Stimulated activated naive B cell treated with anti-CD40 and anti-IgM and Interleukin-4, amounts not matched to agents 10 μg/mL and 1 μg/mL and 100 μg/mL, for 72 hours (primary cell): ENCODE measurements around the gene PRR20G.
A peak's percentile ranks its signal among the peaks of the same experiment; 100 is the strongest.
"Not testable (repeated sequence)": the region's sequence is repeated elsewhere in the genome, so short reads cannot be mapped to it uniquely, and the experiment has no call there.

Experiments used
- ATAC-seq, 2 donors: fragments of 150-1000 bp; cut with Tn5 transposase; replicated peaks; 2 replicates each; pipeline ENCODE4 v1.10.0; 2021; ENCODE audit warnings: moderate library complexity in 1 of 2
- DNase-seq: peaks from one replicate; pipeline ENCODE4 v3.0.0; 2021
- H3K27ac Mint-ChIP-seq: one replicate; pipeline ENCODE4 v1.8.0; 2022; ENCODE audit warnings: mild to moderate bottlenecking, mixed read lengths
- H3K27me3 Mint-ChIP-seq, 2 donors: one replicate each; pipeline ENCODE4 v1.8.0; 2022; ENCODE audit warnings: mixed read lengths in 2 of 2
- H3K36me3 Mint-ChIP-seq, 2 donors: one replicate each; pipeline ENCODE4 v1.8.0; 2022; ENCODE audit warnings: mixed read lengths in 2 of 2, mild to moderate bottlenecking in 1 of 2
- H3K4me1 Mint-ChIP-seq, 2 donors: one replicate each; pipeline ENCODE4 v1.8.0; 2022; ENCODE audit warnings: mixed read lengths in 2 of 2, mild to moderate bottlenecking in 1 of 2
- H3K4me3 Mint-ChIP-seq, 2 donors: one replicate each; pipeline ENCODE4 v1.8.0; 2022; ENCODE audit warnings: mild to moderate bottlenecking in 2 of 2, mixed read lengths in 2 of 2, moderate library complexity in 1 of 2
- H3K9me3 Mint-ChIP-seq, 2 donors: one replicate each; pipeline ENCODE4 v1.8.0; 2022; ENCODE audit warnings: mixed read lengths in 2 of 2, mild to moderate bottlenecking in 1 of 2

Gene PRR20G

DNA sequence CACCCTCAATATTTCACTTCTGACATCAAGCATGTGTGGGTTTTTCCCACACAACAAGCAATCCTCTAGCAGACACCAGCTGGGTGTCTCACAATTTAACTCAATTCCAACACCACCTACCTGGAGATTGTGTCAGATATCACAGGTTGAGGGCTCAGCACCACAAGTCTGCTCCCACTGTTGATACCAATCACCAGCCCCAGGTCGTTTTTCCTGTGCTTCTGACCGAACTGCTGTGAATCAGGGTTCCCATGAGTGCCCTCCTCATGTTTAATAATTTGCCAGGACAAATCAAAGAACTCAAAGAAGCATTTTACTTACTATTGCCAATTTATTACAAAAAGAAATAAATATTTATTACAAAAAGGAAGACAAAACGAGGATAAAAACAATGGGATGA is 25.0 kb upstream of the PRR20G start:
- Mint-ChIP-seq H3K4me1 (no peaks in the 10 kb centered on the region), H3K36me3 (no peaks in the 10 kb centered on the region), H3K9me3 (peaks cover 0 to 5% of the 10 kb centered on the region in 2 donors), H3K4me3 (no peak overlapping the region), H3K27me3 (peaks cover 8 to 20% of the 10 kb centered on the region in 2 donors), H3K27ac (no peak overlapping the region)
- ATAC-seq (no peak), DNase-seq (no peak)

DNA sequence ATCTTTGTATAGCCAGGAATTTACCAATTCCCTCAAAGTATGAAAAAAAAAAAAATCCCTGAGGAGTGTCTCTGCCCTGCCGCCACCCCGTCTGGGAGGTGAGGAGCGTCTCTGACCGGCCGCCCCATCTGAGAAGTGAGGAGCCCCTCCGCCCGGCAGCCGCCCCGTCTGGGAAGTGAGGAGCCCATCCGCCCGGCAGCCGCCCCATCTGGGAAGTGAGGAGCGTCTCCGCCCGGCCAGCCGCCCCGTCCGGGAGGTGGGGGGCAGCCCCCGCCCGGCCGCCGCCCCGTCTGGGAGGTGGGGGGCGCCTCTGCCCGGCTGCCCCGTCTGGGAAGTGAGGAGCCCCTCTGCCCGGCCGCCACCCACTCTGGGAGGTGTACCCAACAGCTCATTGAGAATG is 21.0 kb upstream of the PRR20G start:
- not testable (repeated sequence) for H3K36me3 Mint-ChIP-seq, H3K4me3 Mint-ChIP-seq, H3K4me1 Mint-ChIP-seq, DNase-seq, ATAC-seq, H3K27ac Mint-ChIP-seq, H3K9me3 Mint-ChIP-seq
- H3K27me3 Mint-ChIP-seq, result peaks cover 16 to 18% of the 10 kb centered on the region in 2 donors

DNA sequence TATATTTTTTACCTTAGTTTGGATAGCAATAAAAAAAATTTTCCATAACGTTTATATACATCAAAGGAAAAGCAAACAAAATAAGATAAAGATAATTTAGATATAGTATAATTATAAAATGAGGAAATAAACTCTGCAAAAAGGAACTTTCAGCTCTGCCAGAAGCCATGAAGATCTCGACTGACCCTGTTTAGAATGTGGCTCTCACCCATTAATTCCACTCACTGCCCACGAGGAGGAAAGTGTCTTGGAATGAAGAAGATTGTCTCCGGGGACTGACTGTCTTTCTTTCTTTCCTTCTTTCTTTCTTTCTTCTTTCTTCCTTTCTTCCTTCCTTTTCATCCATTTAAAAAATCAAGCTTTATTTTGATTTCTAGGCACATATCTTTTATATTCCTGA is 20.1 kb upstream of the PRR20G start:
- no peaks in the 10 kb centered on the region for H3K36me3 Mint-ChIP-seq
- H3K27ac Mint-ChIP-seq, result no peak overlapping the region
- no peaks in the 10 kb centered on the region for H3K9me3 Mint-ChIP-seq
- no peak for DNase-seq
- H3K27me3 Mint-ChIP-seq, result peaks cover 16 to 18% of the 10 kb centered on the region in 2 donors
- no peak overlapping the region for H3K4me3 Mint-ChIP-seq
- ATAC-seq, result no peak
- H3K4me1 Mint-ChIP-seq, result no peaks in the 10 kb centered on the region

DNA sequence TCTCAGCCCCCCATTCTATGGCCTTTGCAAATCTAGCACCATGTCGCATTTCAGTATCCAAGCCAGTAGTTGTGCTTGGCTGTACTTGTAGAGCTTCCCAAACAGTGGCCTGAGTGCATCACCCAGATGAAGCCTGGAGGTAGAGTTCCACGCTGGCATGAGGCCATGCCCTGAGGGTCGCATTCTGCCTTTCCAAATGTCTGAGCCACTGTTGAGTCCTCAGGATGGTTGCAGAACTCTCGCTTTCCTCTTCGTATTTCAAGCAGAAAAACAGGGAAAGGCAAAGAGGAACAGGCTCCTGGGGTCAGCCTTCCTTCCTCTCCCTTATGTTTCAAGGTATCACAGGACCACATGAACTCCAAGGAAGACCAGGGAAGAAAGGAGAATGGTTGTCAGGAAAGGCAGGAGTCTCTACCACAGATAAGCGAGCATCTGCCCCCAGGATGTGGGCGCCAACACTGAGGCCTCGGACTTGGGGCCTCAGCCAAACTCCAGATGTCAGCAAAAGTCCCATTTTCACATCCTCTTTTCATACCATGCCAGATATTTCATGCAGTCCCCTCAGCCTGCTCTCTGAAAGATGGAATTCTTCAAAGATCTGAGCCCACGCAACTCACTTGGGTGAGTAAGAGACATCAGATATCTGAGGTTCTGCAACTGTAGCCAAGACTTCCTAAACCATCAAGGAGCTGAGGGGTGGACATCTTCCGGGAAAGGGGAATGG is 19.4 kb upstream of the PRR20G start:
- Mint-ChIP-seq H3K36me3 (no peaks in the 10 kb centered on the region), H3K4me3 (no peak overlapping the region), H3K27me3 (peaks cover 16 to 18% of the 10 kb centered on the region in 2 donors), H3K27ac (no peak overlapping the region), H3K4me1 (no peaks in the 10 kb centered on the region), H3K9me3 (no peaks in the 10 kb centered on the region)
- DNase-seq (no peak), ATAC-seq (peak in 1 of 2 donors; percentile 27)

DNA sequence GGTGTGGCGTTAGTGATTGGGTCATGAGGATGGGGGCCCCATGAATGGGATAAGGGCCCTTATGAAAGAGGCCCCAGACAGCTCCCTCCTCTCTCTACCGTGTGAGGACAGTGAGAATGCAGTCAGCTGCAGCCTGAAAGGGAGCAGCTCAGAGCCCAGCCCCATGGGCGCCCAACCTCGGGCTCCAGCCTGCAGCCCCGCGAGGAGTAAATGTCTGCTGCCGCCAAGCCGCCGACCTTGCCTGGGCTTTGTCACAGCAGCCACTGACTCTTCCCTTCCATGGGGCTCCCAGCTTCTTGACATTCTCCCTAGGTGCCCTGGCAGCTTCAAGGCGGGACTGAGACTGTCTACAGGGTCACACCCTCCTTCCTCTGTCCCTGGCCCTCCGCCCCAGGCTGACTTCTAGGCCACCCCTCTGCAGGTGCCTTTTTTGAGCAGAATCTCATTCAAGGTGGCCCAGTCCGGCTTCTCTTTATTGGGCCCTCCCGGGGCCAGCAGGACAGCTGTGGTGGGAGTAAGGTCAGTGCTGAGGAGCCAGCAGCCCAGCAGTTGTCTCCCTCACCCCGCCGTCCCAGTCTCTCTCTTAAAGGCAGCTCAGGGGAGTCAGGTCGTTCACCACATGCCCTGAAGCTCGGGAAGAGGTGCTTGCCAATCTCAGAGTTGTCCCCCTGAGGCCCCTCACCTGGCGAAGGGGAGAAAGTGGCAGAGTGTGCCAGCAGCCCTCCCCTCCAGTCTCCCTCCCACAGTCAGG is 18.7 kb upstream of the PRR20G start:
- ATAC-seq, result no peak
- H3K27me3 Mint-ChIP-seq, result peaks cover 12 to 15% of the 10 kb centered on the region in 2 donors
- no peaks in the 10 kb centered on the region for H3K4me1 Mint-ChIP-seq
- H3K9me3 Mint-ChIP-seq, result no peaks in the 10 kb centered on the region
- no peak overlapping the region for H3K4me3 Mint-ChIP-seq
- DNase-seq, result no peak
- H3K27ac Mint-ChIP-seq, result no peak overlapping the region
- H3K36me3 Mint-ChIP-seq, result no peaks in the 10 kb centered on the region

DNA sequence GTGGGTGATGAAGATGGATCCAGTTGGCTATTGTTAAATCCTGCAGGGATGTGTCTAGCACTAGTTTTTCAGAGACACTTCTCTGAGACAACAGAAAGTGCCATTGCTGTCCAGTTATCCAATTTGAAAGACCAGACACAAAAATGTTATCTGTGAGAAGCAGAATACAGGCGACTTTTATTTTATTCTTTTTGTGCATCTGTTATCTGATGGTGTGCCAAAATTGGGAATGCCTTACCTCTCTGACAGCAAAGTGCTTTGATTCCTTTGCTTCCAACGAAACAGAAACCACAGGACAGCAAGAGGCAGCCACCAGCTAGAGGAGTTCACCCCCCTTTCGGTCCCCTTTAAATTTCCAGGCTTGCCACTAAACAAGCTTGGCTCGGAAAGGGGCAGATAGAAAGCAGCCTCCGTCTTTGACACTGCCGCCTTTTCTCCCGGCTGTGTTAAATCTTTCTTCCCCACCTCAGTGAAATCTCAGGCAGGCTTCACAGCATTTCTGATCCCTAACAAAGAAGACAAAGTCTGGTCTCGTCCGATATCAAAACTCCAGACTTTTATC is 17.7 kb upstream of the PRR20G start:
- H3K36me3 Mint-ChIP-seq, result no peaks in the 10 kb centered on the region
- no peaks in the 10 kb centered on the region for H3K9me3 Mint-ChIP-seq
- peaks cover 11 to 13% of the 10 kb centered on the region in 2 donors for H3K27me3 Mint-ChIP-seq
- H3K27ac Mint-ChIP-seq, result no peak overlapping the region
- DNase-seq (no peak), ATAC-seq (no peak)
- no peak overlapping the region for H3K4me3 Mint-ChIP-seq
- H3K4me1 Mint-ChIP-seq, result no peaks in the 10 kb centered on the region

DNA sequence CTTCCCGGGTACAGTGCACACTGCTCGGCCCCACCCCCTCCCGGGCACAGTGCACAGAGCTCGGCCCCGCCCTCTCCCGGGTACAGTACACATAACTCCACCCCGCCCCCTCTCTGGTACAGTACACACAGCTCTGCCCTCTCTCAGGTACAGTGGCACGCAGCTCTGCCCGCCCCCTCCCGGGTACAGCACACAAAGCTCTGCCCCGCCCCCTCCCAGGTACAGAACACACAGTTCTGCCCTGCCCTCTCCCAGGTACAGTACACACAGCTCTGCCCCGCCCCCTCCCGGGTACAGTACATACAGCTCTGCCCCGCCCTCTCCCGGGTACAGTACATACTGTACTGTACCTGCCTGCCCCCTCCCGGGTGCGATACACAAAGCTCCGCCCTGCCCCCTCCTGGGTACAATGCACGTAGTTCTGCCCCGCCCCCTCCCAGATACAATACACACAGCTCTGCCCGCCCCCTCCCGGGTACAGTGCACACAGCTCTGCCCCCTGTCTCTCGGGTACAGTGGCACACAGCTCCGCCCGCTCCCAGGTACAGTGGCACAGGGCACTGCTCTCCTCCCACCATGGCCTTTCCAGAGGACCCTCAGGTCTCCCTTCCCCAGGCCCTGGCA is 16.4 kb upstream of the PRR20G start:
- Mint-ChIP-seq H3K9me3 (no peaks in the 10 kb centered on the region), H3K4me3 (no peak overlapping the region), H3K27me3 (peaks cover 11 to 13% of the 10 kb centered on the region in 2 donors), H3K27ac (no peak overlapping the region), H3K36me3 (no peaks in the 10 kb centered on the region), H3K4me1 (no peaks in the 10 kb centered on the region)
- no peak for ATAC-seq
- no peak for DNase-seq

DNA sequence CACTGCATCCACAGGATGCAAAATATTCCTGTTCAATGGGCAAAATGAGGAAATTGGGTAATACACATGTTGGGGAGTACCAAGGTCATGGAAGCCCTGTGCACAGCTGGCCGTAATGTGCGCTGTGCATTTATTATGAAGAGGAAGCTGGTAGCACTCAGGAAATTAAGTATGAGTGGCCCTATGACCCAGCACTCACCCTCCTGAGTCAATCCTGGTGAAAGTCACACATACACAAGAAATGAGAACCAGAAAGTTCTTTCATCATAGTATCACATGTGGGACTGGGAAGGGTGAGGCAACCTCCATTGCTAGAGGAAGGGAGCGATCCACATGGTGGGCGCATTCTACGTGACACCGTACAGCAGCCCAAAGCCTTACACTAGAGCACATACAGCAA is 11.4 kb upstream of the PRR20G start:
- Mint-ChIP-seq H3K36me3 (no peaks in the 10 kb centered on the region), H3K27ac (no peak overlapping the region), H3K4me3 (no peak overlapping the region), H3K9me3 (no peaks in the 10 kb centered on the region), H3K4me1 (no peaks in the 10 kb centered on the region), H3K27me3 (peaks cover 9 to 18% of the 10 kb centered on the region in 2 donors)
- DNase-seq (no peak), ATAC-seq (no peak)

DNA sequence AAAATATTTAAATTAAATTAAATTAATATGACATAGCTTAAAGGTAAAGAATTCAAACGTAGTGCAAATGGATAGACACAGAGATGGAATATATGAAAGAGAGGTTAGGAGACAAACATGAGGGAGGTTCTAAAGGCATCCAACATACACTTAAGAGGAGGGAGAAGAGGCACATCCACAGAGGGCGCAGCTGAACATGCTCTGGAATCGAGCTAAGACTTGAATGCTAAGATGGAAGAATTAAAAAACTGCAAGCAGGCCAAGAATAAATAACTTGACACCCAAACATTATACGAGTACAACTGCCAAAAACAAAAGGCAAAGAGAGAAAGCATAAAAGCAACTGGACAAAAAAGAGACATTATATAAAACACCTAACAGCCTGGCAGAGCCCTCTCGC is 9.1 kb upstream of the PRR20G start:
- Mint-ChIP-seq H3K9me3 (peaks cover 2 to 3% of the 10 kb centered on the region in 2 donors), H3K27me3 (peaks cover 13 to 15% of the 10 kb centered on the region in 2 donors), H3K4me1 (no peaks in the 10 kb centered on the region), H3K27ac (no peak overlapping the region), H3K36me3 (no peaks in the 10 kb centered on the region), H3K4me3 (no peak overlapping the region)
- DNase-seq, result no peak
- ATAC-seq, result no peak

DNA sequence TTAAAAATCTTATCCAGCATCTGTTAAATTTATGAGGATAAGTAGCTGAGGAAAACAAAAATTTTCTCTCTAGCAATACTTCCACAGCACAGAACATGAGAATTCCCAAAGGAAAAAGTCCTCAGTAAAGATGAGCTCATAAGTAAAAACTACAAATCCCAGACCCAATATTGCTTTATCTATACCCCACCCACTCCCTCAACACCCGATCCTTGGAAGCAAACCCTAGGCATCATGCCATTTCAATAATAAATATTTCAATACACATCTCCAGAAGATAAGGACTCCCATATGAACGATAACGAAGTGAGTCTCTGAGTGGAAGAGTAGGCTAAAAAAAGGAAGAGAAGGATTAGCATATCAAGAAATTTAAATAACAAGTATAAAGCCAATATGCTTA is 8.3 kb upstream of the PRR20G start:
- H3K4me1 Mint-ChIP-seq, result no peaks in the 10 kb centered on the region
- DNase-seq (no peak), ATAC-seq (no peak)
- peaks cover 7 to 9% of the 10 kb centered on the region in 2 donors for H3K9me3 Mint-ChIP-seq
- no peak overlapping the region for H3K27ac Mint-ChIP-seq
- no peak overlapping the region for H3K4me3 Mint-ChIP-seq
- H3K27me3 Mint-ChIP-seq, result peaks cover 15 to 17% of the 10 kb centered on the region in 2 donors
- H3K36me3 Mint-ChIP-seq, result no peaks in the 10 kb centered on the region

DNA sequence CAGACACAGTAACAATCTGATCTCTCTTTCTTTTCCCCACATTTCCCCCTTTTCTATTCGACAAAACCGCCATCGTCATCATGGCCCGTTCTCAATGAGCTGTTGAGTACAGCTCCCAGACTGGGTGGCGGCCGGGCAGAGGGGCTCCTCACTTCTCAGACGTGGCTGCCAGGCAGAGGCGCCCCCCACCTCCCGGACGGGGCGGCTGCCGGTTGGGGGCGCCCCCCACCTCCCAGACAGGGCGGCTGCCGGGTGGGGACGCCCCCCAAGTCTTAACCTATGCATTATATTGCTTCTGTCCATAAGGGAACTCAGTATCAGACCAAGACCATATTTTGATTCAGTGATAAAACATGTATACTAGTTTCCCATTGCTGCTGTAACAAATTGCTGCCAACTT is 5.8 kb upstream of the PRR20G start:
- H3K4me1 Mint-ChIP-seq, H3K36me3 Mint-ChIP-seq, ATAC-seq, H3K4me3 Mint-ChIP-seq, H3K27ac Mint-ChIP-seq, DNase-seq: not testable (repeated sequence)
- Mint-ChIP-seq H3K9me3 (peaks cover 10 to 12% of the 10 kb centered on the region in 2 donors), H3K27me3 (peaks cover 15 to 17% of the 10 kb centered on the region in 2 donors)

DNA sequence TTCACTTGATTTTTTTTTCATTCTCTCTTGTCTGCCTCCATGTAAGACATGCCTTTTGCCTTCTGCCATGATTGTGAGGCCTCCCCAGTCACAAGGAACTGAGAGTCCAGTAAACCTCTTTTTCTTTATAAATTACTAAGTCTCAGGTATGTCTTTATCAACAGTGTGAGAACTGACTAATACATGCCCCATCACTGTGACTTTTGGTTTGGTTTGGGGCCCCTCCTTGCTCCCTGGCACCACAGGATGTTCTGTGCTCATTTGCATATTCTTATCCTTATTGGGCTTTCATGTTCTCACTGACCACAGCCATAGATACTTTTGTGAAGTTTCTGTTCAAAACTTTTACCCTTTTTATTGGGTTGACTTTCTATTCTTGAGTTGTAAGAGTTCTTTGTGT is 3.8 kb upstream of the PRR20G start:
- Mint-ChIP-seq H3K4me3 (no peak overlapping the region), H3K27ac (no peak overlapping the region), H3K27me3 (peaks cover 6 to 13% of the 10 kb centered on the region in 2 donors), H3K36me3 (peaks cover 3 to 5% of the 10 kb centered on the region in 2 donors), H3K4me1 (no peaks in the 10 kb centered on the region), H3K9me3 (peaks cover 18% of the 10 kb centered on the region in 2 donors)
- DNase-seq (no peak), ATAC-seq (peak in 1 of 2 donors; percentile 34)

DNA sequence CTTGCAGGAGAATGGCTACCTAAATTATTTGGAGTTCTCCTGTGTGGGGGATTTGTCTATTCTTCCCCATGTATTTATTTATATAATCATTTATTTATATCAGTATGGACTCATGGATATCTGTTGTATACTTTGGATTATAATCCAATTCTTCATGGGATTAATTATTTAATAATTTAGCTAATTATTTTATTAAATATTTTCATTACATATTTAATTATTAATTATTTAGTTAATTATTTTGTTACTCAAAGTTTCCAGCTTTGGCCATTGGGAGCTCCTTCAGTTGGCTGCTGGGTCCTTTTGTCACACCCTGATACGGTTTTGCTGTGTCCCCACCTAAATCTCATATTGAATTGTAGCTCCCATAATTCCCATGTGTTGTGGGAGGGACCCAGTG is 3.3 kb upstream of the PRR20G start:
- Mint-ChIP-seq H3K27me3 (peaks cover 6 to 13% of the 10 kb centered on the region in 2 donors), H3K36me3 (peaks cover 3 to 5% of the 10 kb centered on the region in 2 donors), H3K4me3 (no peak overlapping the region), H3K4me1 (no peaks in the 10 kb centered on the region), H3K9me3 (peaks cover 18% of the 10 kb centered on the region in 2 donors), H3K27ac (no peak overlapping the region)
- ATAC-seq (no peak), DNase-seq (no peak)

DNA sequence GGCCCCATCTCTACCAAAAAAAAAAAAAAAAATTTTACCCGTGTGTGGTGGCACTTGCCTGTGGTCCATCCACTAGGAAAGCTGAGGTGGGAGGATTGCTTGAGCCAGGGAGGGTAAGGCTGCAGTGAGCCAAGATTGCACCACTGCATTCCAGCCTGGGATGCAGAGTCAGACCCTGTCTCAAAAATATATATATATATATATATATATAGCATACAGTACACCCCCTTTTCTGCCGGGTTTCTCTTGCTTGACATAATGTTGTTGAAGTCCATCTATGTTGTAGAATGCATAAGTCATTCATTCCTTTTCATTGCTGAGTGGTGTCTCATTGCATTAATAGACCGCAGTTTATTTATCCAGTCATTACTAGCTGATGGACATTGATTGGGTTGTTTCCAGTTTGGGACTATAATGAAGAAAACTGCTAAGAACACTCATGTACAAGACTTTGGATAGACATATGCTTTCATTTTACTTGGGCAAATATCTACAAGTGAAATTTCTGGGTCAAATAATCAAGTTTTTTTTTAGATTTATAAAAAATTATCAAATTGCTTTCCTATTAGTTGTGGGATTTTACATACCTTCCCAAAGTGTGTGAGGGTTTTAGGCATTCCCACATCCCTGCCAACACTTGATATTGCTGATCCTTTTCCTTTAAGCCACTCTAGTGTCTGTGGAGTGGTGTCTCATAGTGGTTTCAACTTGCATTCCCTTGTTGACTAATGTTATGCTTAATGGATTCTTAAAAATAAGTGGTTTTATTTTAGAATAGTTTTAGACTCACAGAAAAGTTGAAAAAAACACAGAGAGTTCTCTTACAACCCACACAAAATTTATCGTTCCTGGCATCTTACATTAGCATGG is 2.1 kb upstream of the PRR20G start:
- Mint-ChIP-seq H3K4me3 (no peak overlapping the region), H3K27me3 (peaks cover 6 to 13% of the 10 kb centered on the region in 2 donors), H3K9me3 (peaks cover 18% of the 10 kb centered on the region in 2 donors), H3K4me1 (no peaks in the 10 kb centered on the region), H3K36me3 (peaks cover 3 to 5% of the 10 kb centered on the region in 2 donors), H3K27ac (no peak overlapping the region)
- DNase-seq (no peak), ATAC-seq (no peak)
